Measurements from ENCODE around the gene UTP4. TPM values are rescaled to one million over a fixed set of nuclear protein-coding genes. Genes with fewer than 3 reads are reported as not detected.

The UTP4 gene
- total RNA-seq, 1 experiment from 2014 or later = 125 TPM

GRCh38 chr16:69111876-69112230 lies 20.6 kb upstream of the UTP4 start:
- H2AFZ ChIP-seq (ENCODE audit: low read depth, low read length, poor library complexity, severe bottlenecking) = no peak overlapping the region
- H3K27ac ChIP-seq (ENCODE audit: low read depth, low read length) = no peak overlapping the region; the same call in 1 of the 2 replicates
- no peak overlapping the region for H3K9ac ChIP-seq (ENCODE audit: low read length)
- peaks cover 10 to 47% of the 10 kb centered on the region in 2 experiments for H3K4me1 ChIP-seq (ENCODE audit: control insufficient read depth in 1 of 2, insufficient read depth in 2 of 2, low read length in 2 of 2)
- BruUV-seq (replicated peaks) = no TSS peak
- POLR2A ChIA-PET = interaction anchor here (1.2 kb wide), 1 partner anchor 122 kb away, joined by 3 read pairs; no protein-coding TSS in a partner anchor
- H3K4me3 ChIP-seq (replicated peaks in 1 of 2; ENCODE audit: low read depth in 1 of 2, low read length in 2 of 2) = no peak overlapping the region
- RAD21 ChIA-PET (ENCODE audit: low non-redundant PET in 1 of 2, low total read pairs in 2 of 2, uncharacterized antibody in 2 of 2, unreplicated experiment in 2 of 2) = interaction anchor here in 1 of 2 experiments (0.6 kb wide), 1 partner anchor 16 kb away, joined by 3 read pairs; no protein-coding TSS in a partner anchor
- H3K4me2 ChIP-seq (ENCODE audit: low read length) = no peak overlapping the region
- H3K79me2 ChIP-seq (ENCODE audit: insufficient read depth, low read length) = peaks cover 80% of the 10 kb centered on the region
- peaks cover 15% of the 10 kb centered on the region; the same call in 1 of the 2 replicates for H4K20me1 ChIP-seq (ENCODE audit: insufficient read depth)
- no peaks in the 10 kb centered on the region for H3K27me3 ChIP-seq (ENCODE audit: insufficient read depth, low read length)
- intact Hi-C loops (cut with micrococcal nuclease) = no loop called here
- peaks cover 49 to 81% of the 10 kb centered on the region in 2 experiments; a peak in 3 of 4 replicates for H3K36me3 ChIP-seq (ENCODE audit: control insufficient read depth in 1 of 2, insufficient read depth in 2 of 2, low read length in 2 of 2)
- DNase-seq (ENCODE audit: low read depth, low spot score) (no peak), ATAC-seq (no peak; the same call in 1 of the 2 replicates)
- H3K9me3 ChIP-seq (ENCODE audit: control insufficient read depth in 1 of 2, insufficient read depth in 1 of 2, low read depth in 1 of 2, low read length in 2 of 2) = no peaks in the 10 kb centered on the region
- no peak for TF ChIP-seq TCF7L2 (IDR thresholded peaks at IDR 0.05; ENCODE audit: borderline replicate concordance, extremely low read depth, insufficient read depth, insufficient read length)
- TF ChIP-seq SIN3A (IDR thresholded peaks at IDR 0.05; ENCODE audit: low read depth) = 0 out of 2 replicates have a peak, but pooled peaks have one; percentile 19
- no peak for TF ChIP-seq SRF (IDR thresholded peaks at IDR 0.05; ENCODE audit: low read depth)
- H3K9me2 ChIP-seq (ENCODE audit: insufficient read depth) = no peaks in the 10 kb centered on the region
- CTCF ChIA-PET = interaction anchor here (1.1 to 1.4 kb wide), 2 partner anchors 12 to 209 kb away, joined by 3 to 8 read pairs; no protein-coding TSS in a partner anchor

- peak; percentile 77 for ATAC-seq
- H3K4me1 ChIP-seq (ENCODE audit: control insufficient read depth in 1 of 2, insufficient read depth in 2 of 2, low read length in 2 of 2) = peaks cover 4 to 40% of the 10 kb centered on the region in 2 experiments; a peak in 3 of 4 replicates
- H3K27ac ChIP-seq (ENCODE audit: low read depth, low read length) = no peak overlapping the region; the same call in 1 of the 2 replicates
- no peak for DNase-seq (ENCODE audit: low read depth, low spot score)
- peaks cover 73% of the 10 kb centered on the region for H3K79me2 ChIP-seq (ENCODE audit: insufficient read depth, low read length)
- H3K36me3 ChIP-seq (ENCODE audit: control insufficient read depth in 1 of 2, insufficient read depth in 2 of 2, low read length in 2 of 2) = peaks cover 49 to 85% of the 10 kb centered on the region in 2 experiments; a peak in 3 of 4 replicates
- H3K27me3 ChIP-seq (ENCODE audit: insufficient read depth, low read length) = no peaks in the 10 kb centered on the region
- H3K4me2 ChIP-seq (ENCODE audit: low read length) = no peak overlapping the region
- peaks cover 16% of the 10 kb centered on the region; the same call in 1 of the 2 replicates for H4K20me1 ChIP-seq (ENCODE audit: insufficient read depth)
- ChIA-PET RAD21 (ENCODE audit: low non-redundant PET in 1 of 2, low total read pairs in 2 of 2, uncharacterized antibody in 2 of 2, unreplicated experiment in 2 of 2) (interaction anchor here in 1 of 2 experiments (0.6 kb wide), 2 partner anchors 11 to 15 kb away, joined by 3 read pairs; no protein-coding TSS in a partner anchor), CTCF (interaction anchor here (0.6 to 2.9 kb wide), 11 partner anchors 12 to 477 kb away, joined by 3 to 9 read pairs (median 3); no protein-coding TSS in a partner anchor), POLR2A (interaction anchor here (1.0 to 1.2 kb wide), 2 partner anchors 11 to 122 kb away, joined by 3 to 4 read pairs; no protein-coding TSS in a partner anchor)
- BruUV-seq (replicated peaks) = no TSS peak
- no peak overlapping the region for H3K4me3 ChIP-seq (replicated peaks in 1 of 2; ENCODE audit: low read depth in 1 of 2, low read length in 2 of 2)
- H3K9me2 ChIP-seq (ENCODE audit: insufficient read depth) = no peaks in the 10 kb centered on the region
- no peaks in the 10 kb centered on the region for H3K9me3 ChIP-seq (ENCODE audit: control insufficient read depth in 1 of 2, insufficient read depth in 1 of 2, low read depth in 1 of 2, low read length in 2 of 2)
- intact Hi-C loops (cut with micrococcal nuclease) = no loop called here
- H3K9ac ChIP-seq (ENCODE audit: low read length) = no peak overlapping the region
- TF ChIP-seq RAD21 (IDR thresholded peaks at IDR 0.05; ENCODE audit: low read depth) (peak; percentile 54), CEBPB (IDR thresholded peaks at IDR 0.05; ENCODE audit: low read depth) (no peak), ZNF274 (IDR thresholded peaks at IDR 0.05; ENCODE audit: low read depth, low read length) (no peak), SP1 (IDR thresholded peaks at IDR 0.05; ENCODE audit: low read depth) (no peak), ATF3 (IDR thresholded peaks at IDR 0.05) (no peak), POLR2AphosphoS5 (IDR thresholded peaks at IDR 0.05; ENCODE audit: low read depth, low read length) (peak; percentile 46), CTCF (IDR thresholded peaks at IDR 0.05 in 2 of 3, conservative IDR thresholded peaks at IDR 0.05 in 1 of 3; ENCODE audit: borderline replicate concordance in 1 of 3, insufficient read depth in 1 of 3, low read depth in 2 of 3, low read length in 2 of 3) (peak; percentile 34 to 91 (median 83); a peak in 5 of 6 replicates), ELF1 (IDR thresholded peaks at IDR 0.05; ENCODE audit: borderline replicate concordance, low read depth) (no peak), EZH2phosphoT487 (IDR thresholded peaks at IDR 0.05; ENCODE audit: borderline replicate concordance) (no peak)
- no peak overlapping the region for H2AFZ ChIP-seq (ENCODE audit: low read depth, low read length, poor library complexity, severe bottlenecking)
These were observed 19.9 kb upstream of the UTP4 start for GRCh38 chr16:69112285-69113129.

All from HCT116 (cell line).